ENCODE results near the gene MCOLN3. TPM values are rescaled to one million over a fixed set of nuclear protein-coding genes. Genes with fewer than 3 reads are reported as not detected.

MCOLN3 gene
- total and polyA plus RNA-seq, 9 of the 15 experiments (the other 6 are each of a cell fraction or from before 2014, with no cell fraction given): 0.04 to 0.05 TPM; not detected in 7

- no peak for DNase-seq (ENCODE audit: extremely low read depth in 1 of 4, low spot score in 3 of 4)
- ChIA-PET POLR2A (no interaction called here), CTCF (ENCODE audit: low intra/inter-chr PET ratio) (no interaction called here)
- ATAC-seq: no peak
- no peaks in the 10 kb centered on the region for H3K4me1 ChIP-seq (replicated peaks in 1 of 2; ENCODE audit: control insufficient read depth in 2 of 2, insufficient read depth in 2 of 2, low read length in 2 of 2)
- 0% methylated on average over 3 of the region's 3 CpGs for WGBS (ENCODE audit: insufficient coverage, low coverage, missing lambda C conversion rate)
- no TSS peak for BruUV-seq (replicated peaks)
- no peaks in the 10 kb centered on the region for H3K79me2 ChIP-seq (ENCODE audit: control insufficient read depth, insufficient read depth, low read length)
- no peaks in the 10 kb centered on the region for H3K9me1 ChIP-seq (ENCODE audit: control insufficient read depth, insufficient read depth, low read length)
- no peaks in the 10 kb centered on the region for H3K9me3 ChIP-seq (replicated peaks; ENCODE audit: control insufficient read depth, insufficient read depth, low read depth, low read length)
- H3K4me3 ChIP-seq: no peak overlapping the region
- in situ Hi-C loops (cut with MboI): no loop called here
- no peaks in the 10 kb centered on the region for H4K20me1 ChIP-seq (replicated peaks; ENCODE audit: control insufficient read depth, insufficient read depth, low read length)
- H3K4me2 ChIP-seq (ENCODE audit: insufficient read depth, low read length): no peak overlapping the region
- H2AFZ ChIP-seq (ENCODE audit: low read depth, low read length): no peak overlapping the region
- no peak overlapping the region for H3K27ac ChIP-seq (ENCODE audit: extremely low read depth, low read depth, low read length)
- no peak for FAIRE-seq
- H3K36me3 ChIP-seq (ENCODE audit: control insufficient read depth, insufficient read depth, low read length): no peaks in the 10 kb centered on the region
- intact Hi-C loops (cut with micrococcal nuclease): no loop called here
- peaks cover 0 to 4% of the 10 kb centered on the region in 2 experiments; a peak in 2 of 5 replicates for H3K27me3 ChIP-seq (ENCODE audit: control insufficient read depth in 2 of 2, insufficient read depth in 2 of 2, low read length in 2 of 2)
- H3K9ac ChIP-seq (ENCODE audit: insufficient read depth in 1 of 2, low read depth in 2 of 2, low read length in 2 of 2): no peak overlapping the region
- no peak for TF ChIP-seq MTF1 (CRISPR knock-in tag; IDR thresholded peaks at IDR 0.05; ENCODE audit: borderline replicate concordance)
- TF ChIP-seq ZBTB12 (CRISPR knock-in tag; IDR thresholded peaks at IDR 0.05): no peak
- no peak for TF ChIP-seq NR4A1 (CRISPR knock-in tag; IDR thresholded peaks at IDR 0.05)
- TF ChIP-seq NR4A1 (tag; IDR thresholded peaks at IDR 0.05): no peak
- no peak for TF ChIP-seq ZNF324 (CRISPR knock-in tag; IDR thresholded peaks at IDR 0.05)
- TF ChIP-seq KDM1A (IDR thresholded peaks at IDR 0.05): no peak
- TF ChIP-seq MAFG (tag; conservative IDR thresholded peaks at IDR 0.05): no peak
- TF ChIP-seq BCOR (IDR thresholded peaks at IDR 0.05): no peak
- TF ChIP-seq MCM5 (IDR thresholded peaks at IDR 0.05; ENCODE audit: low read depth): no peak
- TF ChIP-seq ZNF280B (CRISPR knock-in tag; IDR thresholded peaks at IDR 0.05): no peak
- TF ChIP-seq MXI1 (IDR thresholded peaks at IDR 0.05; ENCODE audit: low read depth, low read length): no peak
- TF ChIP-seq IRF1 (CRISPR knock-in tag; IDR thresholded peaks at IDR 0.05; ENCODE audit: borderline replicate concordance): no peak
- TF ChIP-seq THRB (CRISPR knock-in tag; conservative IDR thresholded peaks at IDR 0.05): no peak
- no peak for TF ChIP-seq JUN (IDR thresholded peaks at IDR 0.05; ENCODE audit: borderline replicate concordance, low read depth, low read length)
- TF ChIP-seq JUN (CRISPR knock-in tag; IDR thresholded peaks at IDR 0.05; ENCODE audit: borderline replicate concordance): no peak
- no peak for TF ChIP-seq ZNF740 (CRISPR knock-in tag; IDR thresholded peaks at IDR 0.05)
- no peak for TF ChIP-seq ZNF740 (tag; IDR thresholded peaks at IDR 0.05)
- no peak for TF ChIP-seq KAT8 (IDR thresholded peaks at IDR 0.05; ENCODE audit: low read depth)
- TF ChIP-seq ZNF175 (CRISPR knock-in tag; IDR thresholded peaks at IDR 0.05; ENCODE audit: low read depth): no peak
Observed at GRCh38 chr1:85074365-85074964, 26.2 kb upstream of the MCOLN3 start.
